K562 (cell line): ENCODE data around the gene VENTX. TPM values are rescaled to one million over a fixed set of nuclear protein-coding genes. Genes with fewer than 3 reads are reported as not detected.

Experiments used
- ATAC-seq: fragments of 200-7000 bp; cut with Tn5 transposase; 3 replicates; pipeline ENCODE4 v1.9.1; 2020; ENCODE audit warnings: moderate library complexity
- BruUV-seq: library from RNA; stranded (reverse); fragments of 400-500 nt; replicated peaks from 2 replicates; lab custom pipeline; 2021; lab: Mats Ljungman, UMichigan
- CTCF ChIA-PET: fragments of 300-600 bp; formaldehyde crosslinking; extraction: SDS; loops from one replicate; lab custom pipeline; 2021; ENCODE audit warnings: low intra/inter-chr PET ratio; lab: Yijun Ruan, JAX
- POLR2A ChIA-PET: fragments of 300-600, 350-650 bp; sonication (Branson Sonifier 250); formaldehyde crosslinking; extraction: SDS; loops from one replicate; lab custom pipeline; 2021; ENCODE audit warnings: antibody characterized with exemption, inconsistent platforms; lab: Yijun Ruan, JAX
- DNase-seq, 4 experiments: peaks; one replicate each; pipeline versions ENCODE4 v3.0.0 to v3.0.0-alpha.2; 2011 to 2018; ENCODE audit warnings: low spot score in 3 of 4, mixed read lengths in 3 of 4; ENCODE audit errors: extremely low read depth in 1 of 4
- FAIRE-seq: peaks from 2 replicates; lab custom pipeline; 2011; peaks lifted over from hg19 to GRCh38; lab: Jason Lieb, UNC
- H2AFZ ChIP-seq: 2 replicates; pipeline ENCODE4 v1.6.0; 2011; ENCODE audit warnings: low read depth, low read length, control low read depth, inconsistent platforms
- H3K27ac ChIP-seq: fragments of 200-600 bp; 3 replicates; pipeline ENCODE4 v1.8.0; 2011; ENCODE audit warnings: low read depth, mild to moderate bottlenecking, control low read depth, inconsistent platforms, low read length, moderate library complexity, mixed read lengths; ENCODE audit errors: extremely low read depth
- H3K27me3 ChIP-seq, 2 experiments: fragments of 300-600 bp in 1 of 2; 2 replicates in 1 of 2; 3 replicates in 1 of 2; pipeline versions ENCODE4 v1.6.0 to v1.8.0; 2011; ENCODE audit warnings: inconsistent platforms in 2 of 2, low read length in 2 of 2, mild to moderate bottlenecking in 1 of 2, mixed read lengths in 1 of 2, moderate library complexity in 1 of 2; ENCODE audit not compliant: control insufficient read depth in 2 of 2, insufficient read depth in 2 of 2
- H3K36me3 ChIP-seq: fragments of 300-600 bp; 3 replicates; pipeline ENCODE4 v1.8.0; 2011; ENCODE audit warnings: mild to moderate bottlenecking, low read length, inconsistent platforms; ENCODE audit not compliant: control insufficient read depth, insufficient read depth
- H3K4me1 ChIP-seq, 2 experiments: fragments of 200-600 bp in 1 of 2; replicated peaks in 1 of 2; 2 replicates in 1 of 2; 3 replicates in 1 of 2; pipeline versions ENCODE4 v1.5.1 to v1.8.0; 2011; ENCODE audit warnings: inconsistent platforms in 2 of 2, low read length in 2 of 2, mild to moderate bottlenecking in 1 of 2, mixed read lengths in 1 of 2, moderate library complexity in 1 of 2; ENCODE audit not compliant: control insufficient read depth in 2 of 2, insufficient read depth in 2 of 2
- H3K4me2 ChIP-seq: 2 replicates; pipeline ENCODE4 v1.6.1; 2011; ENCODE audit warnings: low read length, control low read depth, inconsistent platforms, mixed read lengths; ENCODE audit not compliant: insufficient read depth
- H3K4me3 ChIP-seq: fragments of 200-600 bp; sonication (generic), shearing (Covaris generic); 2 replicates; pipeline ENCODE4 v1.5.1; 2016; ENCODE audit warnings: control low read depth, inconsistent platforms
- H3K79me2 ChIP-seq: fragments of 200-600 bp; 3 replicates; pipeline ENCODE4 v1.8.0; 2011; ENCODE audit warnings: low read length, inconsistent platforms; ENCODE audit not compliant: control insufficient read depth, insufficient read depth
- H3K9ac ChIP-seq, 2 experiments: 2 replicates each; pipeline versions ENCODE4 v1.6.0 to v1.6.1; 2011; ENCODE audit warnings: low read depth in 2 of 2, low read length in 2 of 2, control low read depth in 1 of 2, inconsistent platforms in 1 of 2, mild to moderate bottlenecking in 1 of 2, mixed read lengths in 1 of 2; ENCODE audit not compliant: insufficient read depth in 1 of 2
- H3K9me1 ChIP-seq: one replicate; pipeline ENCODE4 v1.6.0; 2011; ENCODE audit warnings: inconsistent platforms, mild to moderate bottlenecking, low read length, moderate library complexity; ENCODE audit not compliant: control insufficient read depth, insufficient read depth
- H3K9me3 ChIP-seq: replicated peaks from 2 replicates; pipeline ENCODE4 v1.5.1; 2011; ENCODE audit warnings: low read depth, low read length, inconsistent platforms; ENCODE audit not compliant: control insufficient read depth, insufficient read depth
- H4K20me1 ChIP-seq: replicated peaks from 2 replicates; pipeline ENCODE4 v1.6.1; 2011; ENCODE audit warnings: low read length, inconsistent platforms, mixed read lengths; ENCODE audit not compliant: control insufficient read depth, insufficient read depth
- BMI1 ChIP-seq: fragments of 150-350 bp; IDR thresholded peaks from 2 replicates; pipeline ENCODE4 v1.6.1; 2014; ENCODE audit warnings: low read length
- ESRRB ChIP-seq: fragments of 250-450 bp; sonication (Bioruptor Pico); IDR thresholded peaks from 2 replicates; pipeline ENCODE4 v1.5.0; 2020; ENCODE audit warnings: mild to moderate bottlenecking, moderate library complexity, borderline replicate concordance
- HNRNPH1 ChIP-seq: fragments of 200-400 bp; formaldehyde crosslinking; optimal IDR thresholded peaks from 2 replicates; pipeline ENCODE3; 2017; ENCODE audit warnings: low read depth, mild to moderate bottlenecking, low read length, moderate library complexity
- POU5F1 ChIP-seq: fragments of 150-350 bp; IDR thresholded peaks from 2 replicates; pipeline ENCODE4 v1.6.1; 2014; ENCODE audit warnings: borderline replicate concordance, low read length, low read depth, mild to moderate bottlenecking; ENCODE audit not compliant: partially characterized antibody
- RUNX1 ChIP-seq: sonication (generic); IDR thresholded peaks from 2 replicates; pipeline ENCODE4 v1.6.1; 2016; ENCODE audit warnings: antibody characterized with exemption, low read depth
- SMARCB1 ChIP-seq: IDR thresholded peaks from 2 replicates; pipeline ENCODE4 v1.6.1; 2011; ENCODE audit warnings: improper control_type of control experiment, low read depth; ENCODE audit not compliant: insufficient read length
- ZNF311 ChIP-seq: fragments of 250-450 bp; sonication (Bioruptor Pico); IDR thresholded peaks from 2 replicates; pipeline ENCODE4 v1.4.0; 2020; ENCODE audit warnings: mild to moderate bottlenecking, moderate library complexity
- ZNF347 ChIP-seq: fragments of 450-650 bp; formaldehyde crosslinking; IDR thresholded peaks from 2 replicates; pipeline ENCODE4 v1.4.0; 2020; ENCODE audit warnings: low read depth, mild to moderate bottlenecking, moderate library complexity
- ZNF507 ChIP-seq: conservative IDR thresholded peaks from 2 replicates; pipeline ENCODE4 v1.6.1; 2017; ENCODE audit warnings: missing genetic modification characterization, missing compliant biosample characterization
- WGBS: fragments of 100-300 bp; shearing (Covaris generic); methylation state at CpG from one replicate; pipeline ENCODE4 v1.1.6; 2016; ENCODE audit warnings: low coverage, mixed read lengths; ENCODE audit not compliant: insufficient coverage; ENCODE audit errors: missing lambda C conversion rate; 5-methylcytosine and 5-hydroxymethylcytosine counted together
- in situ Hi-C: fragments of 300-500 bp; cut with MboI; formaldehyde crosslinking; loops from 4 replicates; pipeline ENCODE4 v1.15.0; 2018; ENCODE audit warnings: inconsistent platforms, mixed read lengths
- intact Hi-C: fragments of 100-400 bp; cut with micrococcal nuclease; formaldehyde crosslinking; loops from 2 replicates; pipeline ENCODE4 v1.14.2; 2022
- polyA plus RNA-seq, 8 experiments: library from polyadenylated mRNA; depleted of rRNA in 4 of 8; stranded (reverse) in 5 of 8; unstranded in 3 of 8; fragments of >200 nt; fragmentation: Nextera tagmentation in 2 of 8; fragmentation: Illumina TruSeq in 1 of 8; extraction: Ambion mirVana in 2 of 8; extraction: Trizol in 1 of 8; gene quantifications; 2 replicates each; pipeline versions ENCODE4 v1.2.1 to v1.2.3, GENCODE V29; 2011 to 2014; ENCODE audit warnings: inconsistent platforms in 1 of 8, missing spikeins in 1 of 8
- total RNA-seq, 7 experiments: library from RNA; depleted of rRNA in 6 of 7; stranded (reverse); fragments of >200 nt in 6 of 7; fragmentation: Illumina TruSeq in 2 of 7; extraction: Trizol in 2 of 7; gene quantifications; 2 replicates each; pipeline versions ENCODE4 v1.2.1 to v1.2.3, GENCODE V29; 2011 to 2021; ENCODE audit warnings: low replicate concordance in 1 of 7
- TF ChIP-seq, protein P1 (sequence below): fragments of 450-650 bp; IDR thresholded peaks from 2 replicates; pipeline ENCODE4 v1.6.1; 2017; ENCODE audit warnings: antibody characterized with exemption
- TF ChIP-seq, protein P2 (sequence below): sonication (generic); formaldehyde crosslinking; IDR thresholded peaks from 2 replicates; pipeline ENCODE4 v1.8.0; 2022; ENCODE audit warnings: mild to moderate bottlenecking, missing genetic modification reagents

Gene VENTX
- total and polyA plus RNA-seq, 9 of the 15 experiments (the other 6 are each of a cell fraction or from before 2014, with no cell fraction given): 0.07 to 0.70 (median 0.20) TPM; not detected in 1

- no peak for FAIRE-seq
- ChIA-PET POLR2A (interaction anchor here (0.6 kb wide), 1 partner anchor 155 kb away, joined by 4 read pairs; no protein-coding TSS in a partner anchor), CTCF (no interaction called here)
- peaks cover 14 to 68% of the 10 kb centered on the region in 2 experiments; a peak in 4 of 5 replicates for H3K27me3 ChIP-seq
- WGBS: 19% methylated on average over 4 of the region's 26 CpGs
- no peak overlapping the region for H2AFZ ChIP-seq
- no peaks in the 10 kb centered on the region for H4K20me1 ChIP-seq
- no peak overlapping the region for H3K9ac ChIP-seq
- H3K79me2 ChIP-seq: no peaks in the 10 kb centered on the region
- H3K36me3 ChIP-seq: no peaks in the 10 kb centered on the region
- in situ Hi-C loops (no loop called here), intact Hi-C loops (no loop called here)
- no peak for DNase-seq
- H3K9me1 ChIP-seq: no peaks in the 10 kb centered on the region
- no peak for ATAC-seq
- no peak overlapping the region for H3K27ac ChIP-seq
- no peak overlapping the region for H3K4me2 ChIP-seq
- TF ChIP-seq ESRRB (CRISPR knock-in tag) (no peak), ZNF507 (tag) (no peak), SMARCB1 (no peak), BMI1 (no peak), ZNF347 (CRISPR knock-in tag) (no peak), ZNF311 (no peak), RUNX1 (no peak), HNRNPH1 (no peak), POU5F1 (no peak)
- TF ChIP-seq, protein P1, sequence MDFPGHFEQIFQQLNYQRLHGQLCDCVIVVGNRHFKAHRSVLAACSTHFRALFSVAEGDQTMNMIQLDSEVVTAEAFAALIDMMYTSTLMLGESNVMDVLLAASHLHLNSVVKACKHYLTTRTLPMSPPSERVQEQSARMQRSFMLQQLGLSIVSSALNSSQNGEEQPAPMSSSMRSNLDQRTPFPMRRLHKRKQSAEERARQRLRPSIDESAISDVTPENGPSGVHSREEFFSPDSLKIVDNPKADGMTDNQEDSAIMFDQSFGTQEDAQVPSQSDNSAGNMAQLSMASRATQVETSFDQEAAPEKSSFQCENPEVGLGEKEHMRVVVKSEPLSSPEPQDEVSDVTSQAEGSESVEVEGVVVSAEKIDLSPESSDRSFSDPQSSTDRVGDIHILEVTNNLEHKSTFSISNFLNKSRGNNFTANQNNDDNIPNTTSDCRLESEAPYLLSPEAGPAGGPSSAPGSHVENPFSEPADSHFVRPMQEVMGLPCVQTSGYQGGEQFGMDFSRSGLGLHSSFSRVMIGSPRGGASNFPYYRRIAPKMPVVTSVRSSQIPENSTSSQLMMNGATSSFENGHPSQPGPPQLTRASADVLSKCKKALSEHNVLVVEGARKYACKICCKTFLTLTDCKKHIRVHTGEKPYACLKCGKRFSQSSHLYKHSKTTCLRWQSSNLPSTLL: no peak
- TF ChIP-seq, protein P2, sequence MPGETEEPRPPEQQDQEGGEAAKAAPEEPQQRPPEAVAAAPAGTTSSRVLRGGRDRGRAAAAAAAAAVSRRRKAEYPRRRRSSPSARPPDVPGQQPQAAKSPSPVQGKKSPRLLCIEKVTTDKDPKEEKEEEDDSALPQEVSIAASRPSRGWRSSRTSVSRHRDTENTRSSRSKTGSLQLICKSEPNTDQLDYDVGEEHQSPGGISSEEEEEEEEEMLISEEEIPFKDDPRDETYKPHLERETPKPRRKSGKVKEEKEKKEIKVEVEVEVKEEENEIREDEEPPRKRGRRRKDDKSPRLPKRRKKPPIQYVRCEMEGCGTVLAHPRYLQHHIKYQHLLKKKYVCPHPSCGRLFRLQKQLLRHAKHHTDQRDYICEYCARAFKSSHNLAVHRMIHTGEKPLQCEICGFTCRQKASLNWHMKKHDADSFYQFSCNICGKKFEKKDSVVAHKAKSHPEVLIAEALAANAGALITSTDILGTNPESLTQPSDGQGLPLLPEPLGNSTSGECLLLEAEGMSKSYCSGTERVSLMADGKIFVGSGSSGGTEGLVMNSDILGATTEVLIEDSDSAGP: no peak
- BruUV-seq: no TSS peak
- no peaks in the 10 kb centered on the region for H3K9me3 ChIP-seq
- peaks cover 0 to 70% of the 10 kb centered on the region in 2 experiments; a peak in 2 of 5 replicates for H3K4me1 ChIP-seq
- no peak overlapping the region for H3K4me3 ChIP-seq
Observed at GRCh38 chr10:133198206-133198605, 39.4 kb upstream of the VENTX start.
